Measurements from ENCODE around the gene KIF6.

The KIF6 gene

GRCh38 chr6:39396854-39397253, 328.4 kb downstream of the KIF6 start:
- H3K27ac Mint-ChIP-seq, result no peak overlapping the region
- H3K4me1 Mint-ChIP-seq (ENCODE audit: low read depth), result no peaks in the 10 kb centered on the region
- H3K27me3 Mint-ChIP-seq, result no peaks in the 10 kb centered on the region
- no peaks in the 10 kb centered on the region for H3K9me3 Mint-ChIP-seq
- no peak overlapping the region for H3K4me3 Mint-ChIP-seq
- no peaks in the 10 kb centered on the region for H3K36me3 Mint-ChIP-seq (ENCODE audit: low read depth)

- no peaks in the 10 kb centered on the region for H3K9me3 Mint-ChIP-seq
- no peaks in the 10 kb centered on the region for H3K4me1 Mint-ChIP-seq (ENCODE audit: low read depth)
- H3K27me3 Mint-ChIP-seq, result no peaks in the 10 kb centered on the region
- no peak overlapping the region for H3K27ac Mint-ChIP-seq
- no peaks in the 10 kb centered on the region for H3K36me3 Mint-ChIP-seq (ENCODE audit: low read depth)
- no peak overlapping the region for H3K4me3 Mint-ChIP-seq
These were observed 332.1 kb downstream of the KIF6 start for GRCh38 chr6:39393075-39393474.

GRCh38 chr6:39391182-39391581, 334.0 kb downstream of the KIF6 start:
- H3K27ac Mint-ChIP-seq, result no peak overlapping the region
- H3K4me3 Mint-ChIP-seq, result no peak overlapping the region
- H3K4me1 Mint-ChIP-seq (ENCODE audit: low read depth), result no peaks in the 10 kb centered on the region
- no peaks in the 10 kb centered on the region for H3K36me3 Mint-ChIP-seq (ENCODE audit: low read depth)
- H3K9me3 Mint-ChIP-seq, result no peaks in the 10 kb centered on the region
- H3K27me3 Mint-ChIP-seq, result peaks cover 5% of the 10 kb centered on the region

GRCh38 chr6:39389484-39389767, 335.8 kb downstream of the KIF6 start:
- Mint-ChIP-seq H3K27me3 (peaks cover 8% of the 10 kb centered on the region), H3K36me3 (ENCODE audit: low read depth) (no peaks in the 10 kb centered on the region), H3K27ac (no peak overlapping the region), H3K9me3 (no peaks in the 10 kb centered on the region), H3K4me1 (ENCODE audit: low read depth) (no peaks in the 10 kb centered on the region), H3K4me3 (no peak overlapping the region)

- Mint-ChIP-seq H3K36me3 (ENCODE audit: low read depth) (no peaks in the 10 kb centered on the region), H3K9me3 (no peaks in the 10 kb centered on the region), H3K4me1 (ENCODE audit: low read depth) (no peaks in the 10 kb centered on the region), H3K4me3 (no peak overlapping the region), H3K27ac (no peak overlapping the region), H3K27me3 (peaks cover 8% of the 10 kb centered on the region)
These were observed 336.4 kb downstream of the KIF6 start for GRCh38 chr6:39388606-39389483.

GRCh38 chr6:39387785-39388184, 337.4 kb downstream of the KIF6 start:
- Mint-ChIP-seq H3K9me3 (no peaks in the 10 kb centered on the region), H3K36me3 (ENCODE audit: low read depth) (no peaks in the 10 kb centered on the region), H3K27me3 (peaks cover 8% of the 10 kb centered on the region), H3K4me1 (ENCODE audit: low read depth) (no peaks in the 10 kb centered on the region), H3K4me3 (no peak overlapping the region), H3K27ac (no peak overlapping the region)

- H3K27ac Mint-ChIP-seq, result no peak overlapping the region
- no peaks in the 10 kb centered on the region for H3K9me3 Mint-ChIP-seq
- no peak overlapping the region for H3K4me3 Mint-ChIP-seq
- peaks cover 8% of the 10 kb centered on the region for H3K27me3 Mint-ChIP-seq
- H3K4me1 Mint-ChIP-seq (ENCODE audit: low read depth), result no peaks in the 10 kb centered on the region
- no peaks in the 10 kb centered on the region for H3K36me3 Mint-ChIP-seq (ENCODE audit: low read depth)
These were observed 338.7 kb downstream of the KIF6 start for GRCh38 chr6:39386487-39386886.

- no peaks in the 10 kb centered on the region for H3K4me1 Mint-ChIP-seq (ENCODE audit: low read depth)
- H3K27ac Mint-ChIP-seq, result no peak overlapping the region
- no peaks in the 10 kb centered on the region for H3K36me3 Mint-ChIP-seq (ENCODE audit: low read depth)
- no peaks in the 10 kb centered on the region for H3K9me3 Mint-ChIP-seq
- peaks cover 13% of the 10 kb centered on the region for H3K27me3 Mint-ChIP-seq
- H3K4me3 Mint-ChIP-seq, result no peak overlapping the region
These were observed 343.6 kb downstream of the KIF6 start for GRCh38 chr6:39381550-39382140.

GRCh38 chr6:39380837-39381549, 344.2 kb downstream of the KIF6 start:
- Mint-ChIP-seq H3K27ac (no peak overlapping the region), H3K4me3 (no peak overlapping the region), H3K9me3 (no peaks in the 10 kb centered on the region), H3K27me3 (peaks cover 9% of the 10 kb centered on the region), H3K4me1 (ENCODE audit: low read depth) (no peaks in the 10 kb centered on the region), H3K36me3 (ENCODE audit: low read depth) (no peaks in the 10 kb centered on the region)

- H3K27ac Mint-ChIP-seq, result no peak overlapping the region
- no peaks in the 10 kb centered on the region for H3K9me3 Mint-ChIP-seq
- H3K4me1 Mint-ChIP-seq (ENCODE audit: low read depth), result no peaks in the 10 kb centered on the region
- H3K4me3 Mint-ChIP-seq, result no peak overlapping the region
- no peaks in the 10 kb centered on the region for H3K36me3 Mint-ChIP-seq (ENCODE audit: low read depth)
- H3K27me3 Mint-ChIP-seq, result peaks cover 12% of the 10 kb centered on the region
These were observed 346.2 kb downstream of the KIF6 start for GRCh38 chr6:39378960-39379425.

GRCh38 chr6:39378175-39378959, 346.8 kb downstream of the KIF6 start:
- Mint-ChIP-seq H3K36me3 (ENCODE audit: low read depth) (no peaks in the 10 kb centered on the region), H3K27ac (no peak overlapping the region), H3K4me3 (no peak overlapping the region), H3K27me3 (peaks cover 12% of the 10 kb centered on the region), H3K9me3 (no peaks in the 10 kb centered on the region), H3K4me1 (ENCODE audit: low read depth) (no peaks in the 10 kb centered on the region)

- Mint-ChIP-seq H3K9me3 (no peaks in the 10 kb centered on the region), H3K36me3 (ENCODE audit: low read depth) (no peaks in the 10 kb centered on the region), H3K4me3 (no peak overlapping the region), H3K27me3 (peaks cover 12% of the 10 kb centered on the region), H3K4me1 (ENCODE audit: low read depth) (no peaks in the 10 kb centered on the region), H3K27ac (no peak overlapping the region)
These were observed 347.7 kb downstream of the KIF6 start for GRCh38 chr6:39377539-39377950.

- H3K4me1 Mint-ChIP-seq (ENCODE audit: low read depth), result no peaks in the 10 kb centered on the region
- H3K27ac Mint-ChIP-seq, result no peak overlapping the region
- peaks cover 8% of the 10 kb centered on the region for H3K27me3 Mint-ChIP-seq
- no peak overlapping the region for H3K4me3 Mint-ChIP-seq
- H3K36me3 Mint-ChIP-seq (ENCODE audit: low read depth), result no peaks in the 10 kb centered on the region
- no peaks in the 10 kb centered on the region for H3K9me3 Mint-ChIP-seq
These were observed 349.8 kb downstream of the KIF6 start for GRCh38 chr6:39375405-39375804.

- Mint-ChIP-seq H3K27me3 (peaks cover 10% of the 10 kb centered on the region), H3K27ac (no peak overlapping the region), H3K36me3 (ENCODE audit: low read depth) (no peaks in the 10 kb centered on the region), H3K4me1 (ENCODE audit: low read depth) (no peaks in the 10 kb centered on the region), H3K4me3 (no peak overlapping the region), H3K9me3 (no peaks in the 10 kb centered on the region)
These were observed 354.8 kb downstream of the KIF6 start for GRCh38 chr6:39370390-39370789.

- no peak overlapping the region for H3K27ac Mint-ChIP-seq
- H3K9me3 Mint-ChIP-seq, result no peaks in the 10 kb centered on the region
- peaks cover 8% of the 10 kb centered on the region for H3K27me3 Mint-ChIP-seq
- no peaks in the 10 kb centered on the region for H3K4me1 Mint-ChIP-seq (ENCODE audit: low read depth)
- no peak overlapping the region for H3K4me3 Mint-ChIP-seq
- no peaks in the 10 kb centered on the region for H3K36me3 Mint-ChIP-seq (ENCODE audit: low read depth)
These were observed 355.2 kb downstream of the KIF6 start for GRCh38 chr6:39369987-39370386.
